Tongue (tissue), 2 donors: ENCODE results near the gene FABP1. TPM values are rescaled to one million over a fixed set of nuclear protein-coding genes. Genes with fewer than 3 reads are reported as not detected.

Experiments used
- DNase-seq: peaks from one replicate; pipeline ENCODE4 v3.0.0-alpha.2; 2015
- total RNA-seq: library from RNA; depleted of rRNA; stranded (reverse); fragments of >200 nt; gene quantifications from one replicate; pipeline ENCODE4 v1.2.3, GENCODE V29; 2014

Gene FABP1
- total RNA-seq, 1 donor from 2014 or later, result not detected

DNA sequence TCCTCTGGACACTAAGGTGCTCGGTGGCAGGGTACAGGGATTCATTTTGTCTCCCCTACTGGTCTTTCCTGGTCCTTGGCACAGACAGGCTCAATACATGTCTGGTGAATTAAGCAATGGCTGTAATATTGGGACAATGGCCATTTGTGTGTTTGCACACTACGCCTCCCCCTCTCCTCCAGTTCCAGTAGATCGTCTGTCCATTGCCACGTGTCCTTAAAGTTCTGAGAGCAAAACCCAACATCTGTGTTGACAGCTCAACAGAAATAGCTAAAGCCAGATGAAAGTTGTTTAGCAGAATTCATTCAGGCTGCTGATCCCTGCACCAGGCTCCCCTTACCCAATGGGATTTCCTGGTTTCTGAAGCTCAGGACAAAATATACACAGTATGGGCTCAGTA is 9.0 kb upstream of the FABP1 start:
- DNase-seq, result no peak

DNA sequence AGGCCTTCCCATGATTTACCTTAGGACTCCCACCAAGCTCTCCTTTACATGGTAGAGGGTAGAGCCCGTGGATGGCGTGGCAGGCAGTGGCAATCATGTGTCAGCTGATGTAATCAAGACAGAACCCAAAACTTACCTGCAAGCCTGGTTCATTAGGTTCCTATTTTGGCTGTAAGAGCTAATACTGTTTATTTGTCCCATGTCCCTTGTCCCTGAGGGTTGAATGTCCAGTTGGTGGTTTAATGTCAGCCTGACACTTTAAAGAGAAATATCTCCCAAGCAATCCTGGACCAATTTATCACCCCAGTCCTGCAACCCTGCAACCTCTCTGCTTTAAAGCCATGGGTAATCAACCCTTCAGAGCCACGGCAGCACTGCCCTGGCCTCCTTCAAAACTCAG is 6.0 kb upstream of the FABP1 start:
- no peak for DNase-seq

DNA sequence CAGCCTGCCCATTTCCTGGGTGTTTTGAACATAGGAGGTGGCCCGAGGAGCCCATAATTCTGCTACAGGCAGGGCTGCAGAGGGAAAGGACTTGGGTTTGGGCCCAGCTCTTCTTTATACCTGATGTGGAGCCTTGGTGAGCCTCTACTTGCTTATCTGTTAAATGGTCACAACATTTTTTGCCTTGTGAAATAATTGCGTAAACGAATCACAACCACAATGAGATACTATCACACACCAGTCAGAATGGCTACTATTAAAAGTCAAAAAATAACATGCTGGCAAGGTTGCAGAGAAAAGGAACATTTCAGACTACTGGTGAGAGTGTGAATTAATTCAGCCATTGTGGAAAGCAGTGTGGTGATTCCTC is 4.1 kb upstream of the FABP1 start:
- no peak for DNase-seq

DNA sequence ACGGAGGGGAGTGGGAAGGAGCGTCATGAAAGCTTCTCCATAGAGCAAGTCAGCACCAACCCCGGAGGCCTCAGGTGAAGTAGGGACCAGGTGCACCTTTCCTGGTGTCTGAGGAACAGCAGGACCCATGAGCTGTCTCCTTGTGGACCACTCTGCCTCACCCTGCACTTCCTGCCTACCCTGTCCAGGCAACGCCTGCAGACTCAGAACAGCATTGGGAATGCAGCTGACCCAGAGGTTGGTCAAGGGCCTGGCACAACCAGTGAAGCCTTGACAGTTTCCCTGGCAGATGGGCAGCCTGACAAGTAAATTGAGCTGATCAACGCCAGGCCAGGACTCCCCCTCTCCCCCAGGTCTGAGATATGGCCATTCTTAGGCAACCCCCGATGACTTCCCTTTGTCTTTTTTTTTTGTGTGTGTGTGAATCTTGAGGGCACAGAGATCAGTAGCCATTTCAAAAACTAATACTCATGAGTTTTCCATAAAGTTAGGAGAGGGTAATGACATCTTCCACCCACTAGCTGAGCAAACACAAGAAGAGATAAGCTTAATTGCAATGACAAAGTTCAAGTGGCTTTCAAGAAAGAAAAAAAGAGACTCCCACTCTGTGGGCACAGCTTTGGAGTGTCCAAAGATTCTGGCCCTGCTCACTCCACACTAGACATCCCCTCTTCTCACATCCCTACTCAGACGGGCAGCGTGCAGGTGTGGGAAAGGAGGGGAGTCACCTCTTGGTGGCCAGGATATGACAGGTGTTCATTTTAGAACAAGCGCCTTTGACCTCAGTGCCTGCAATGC is 3.5 kb upstream of the FABP1 start:
- DNase-seq, result no peak

DNA sequence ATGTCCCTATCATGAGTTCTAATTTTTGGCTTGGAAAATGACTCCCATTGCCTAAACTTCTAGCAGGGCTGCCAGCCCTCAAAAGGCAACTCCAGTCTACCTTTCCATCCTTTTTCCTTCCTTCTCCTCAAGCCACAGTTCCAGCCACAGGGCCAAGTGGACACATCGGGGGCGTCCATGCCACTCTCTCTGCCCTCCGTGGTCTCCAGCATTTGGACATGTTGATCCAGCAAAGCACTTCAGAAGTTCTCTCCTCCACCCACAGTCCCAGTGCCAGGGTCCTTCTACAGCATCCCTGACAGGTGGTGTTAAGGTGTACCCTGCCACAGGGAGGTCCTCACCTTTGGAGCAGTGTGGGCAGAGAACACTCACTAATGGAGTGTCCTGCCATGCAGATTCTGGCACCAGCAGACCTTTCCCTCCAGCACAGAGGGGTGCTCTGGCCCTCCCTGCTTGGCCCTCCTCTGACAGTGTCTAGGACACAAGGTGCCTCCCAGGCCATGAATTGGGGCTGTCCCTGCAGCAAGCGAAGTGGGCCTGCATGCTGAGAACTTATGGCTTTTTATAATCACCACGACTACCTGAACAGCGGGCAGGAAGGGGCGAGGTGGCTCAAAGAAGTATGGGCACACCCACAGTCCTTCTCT is 1.6 kb upstream of the FABP1 start:
- DNase-seq, result no peak

DNA sequence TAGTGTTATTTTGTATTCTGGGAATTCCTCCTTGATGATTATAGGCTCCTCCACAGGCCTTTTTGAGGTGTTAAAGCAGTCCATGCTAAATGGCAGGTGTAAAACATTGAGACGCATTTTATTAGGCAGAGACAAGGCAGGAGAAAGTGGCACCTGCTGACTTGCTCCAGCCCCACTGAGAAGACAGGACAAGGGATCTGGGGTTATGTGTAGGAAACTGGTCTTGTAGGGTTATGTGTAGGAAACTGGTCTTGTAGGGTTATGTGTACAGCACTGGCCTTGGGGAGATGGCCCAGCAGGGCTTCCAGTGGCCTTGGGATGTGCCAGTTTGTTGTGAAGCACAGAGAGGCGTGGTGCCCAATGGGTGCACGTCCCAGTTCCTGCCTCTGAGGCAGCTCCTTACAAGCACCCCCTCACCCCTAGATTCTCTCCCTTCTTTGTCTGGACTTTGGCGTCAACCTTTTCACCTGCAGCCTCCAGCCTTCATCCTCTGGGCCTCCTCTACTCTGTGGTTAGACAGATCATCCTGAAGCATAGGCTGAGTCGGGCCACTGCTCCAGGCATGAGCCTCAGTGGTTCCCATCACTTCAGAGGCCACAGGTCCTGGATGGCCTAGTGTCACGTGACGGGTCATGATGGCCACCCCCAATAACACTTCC is 921 bp upstream of the FABP1 start:
- no peak for DNase-seq

DNA sequence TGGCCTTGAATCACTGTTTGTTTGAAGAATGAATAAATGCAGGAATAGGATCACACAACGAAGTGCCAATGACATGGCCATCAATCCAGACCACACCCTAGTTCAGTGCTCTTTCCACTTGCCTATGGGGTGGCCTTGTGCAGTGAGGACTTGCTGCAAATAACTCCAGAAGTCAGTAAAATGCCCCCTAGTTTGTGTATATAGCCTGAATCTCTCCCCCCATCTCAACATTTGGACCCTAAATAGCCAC is 299 bp downstream of the FABP1 start:
- no peak for DNase-seq

DNA sequence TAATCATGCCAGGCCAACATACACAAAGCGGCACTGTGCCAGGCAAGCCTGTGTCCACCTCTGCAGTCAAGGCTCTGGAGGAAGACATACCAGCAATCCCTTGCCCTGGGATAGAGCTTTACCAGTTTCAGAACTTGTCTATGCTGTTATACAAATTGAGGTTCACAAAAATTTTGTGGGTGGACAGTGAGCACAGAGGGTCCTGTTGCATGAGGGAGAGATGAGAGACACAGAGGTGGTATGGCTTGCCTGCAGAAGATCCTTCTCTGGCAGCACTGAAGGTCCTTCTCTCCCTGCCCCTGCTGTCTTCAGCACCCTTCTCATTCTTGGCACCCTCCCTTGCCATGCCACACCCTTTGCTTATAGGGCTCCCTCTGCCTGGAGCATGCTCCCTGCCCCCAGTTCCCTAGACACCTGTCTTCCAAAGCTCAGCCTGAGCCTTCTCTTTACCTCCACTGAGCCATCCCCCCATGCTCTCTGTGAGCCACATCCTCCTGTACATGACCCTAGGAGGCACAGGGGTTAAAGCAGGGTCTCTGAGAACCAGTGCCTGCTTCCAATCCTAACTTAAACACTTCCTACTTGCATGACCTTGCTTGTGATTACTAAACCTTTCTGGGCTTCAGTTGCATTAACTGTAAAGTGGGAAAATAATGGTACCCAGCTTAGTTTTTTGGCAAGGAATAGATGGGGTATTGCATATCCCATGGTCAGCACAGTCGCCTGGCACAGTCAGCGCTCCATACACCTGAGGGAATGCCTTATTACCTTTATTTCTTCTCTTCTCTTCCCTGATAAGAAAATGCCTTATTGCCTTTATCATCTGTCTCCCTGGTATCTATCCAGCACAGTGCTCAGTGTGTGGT is 857 bp downstream of the FABP1 start:
- no peak for DNase-seq

DNA sequence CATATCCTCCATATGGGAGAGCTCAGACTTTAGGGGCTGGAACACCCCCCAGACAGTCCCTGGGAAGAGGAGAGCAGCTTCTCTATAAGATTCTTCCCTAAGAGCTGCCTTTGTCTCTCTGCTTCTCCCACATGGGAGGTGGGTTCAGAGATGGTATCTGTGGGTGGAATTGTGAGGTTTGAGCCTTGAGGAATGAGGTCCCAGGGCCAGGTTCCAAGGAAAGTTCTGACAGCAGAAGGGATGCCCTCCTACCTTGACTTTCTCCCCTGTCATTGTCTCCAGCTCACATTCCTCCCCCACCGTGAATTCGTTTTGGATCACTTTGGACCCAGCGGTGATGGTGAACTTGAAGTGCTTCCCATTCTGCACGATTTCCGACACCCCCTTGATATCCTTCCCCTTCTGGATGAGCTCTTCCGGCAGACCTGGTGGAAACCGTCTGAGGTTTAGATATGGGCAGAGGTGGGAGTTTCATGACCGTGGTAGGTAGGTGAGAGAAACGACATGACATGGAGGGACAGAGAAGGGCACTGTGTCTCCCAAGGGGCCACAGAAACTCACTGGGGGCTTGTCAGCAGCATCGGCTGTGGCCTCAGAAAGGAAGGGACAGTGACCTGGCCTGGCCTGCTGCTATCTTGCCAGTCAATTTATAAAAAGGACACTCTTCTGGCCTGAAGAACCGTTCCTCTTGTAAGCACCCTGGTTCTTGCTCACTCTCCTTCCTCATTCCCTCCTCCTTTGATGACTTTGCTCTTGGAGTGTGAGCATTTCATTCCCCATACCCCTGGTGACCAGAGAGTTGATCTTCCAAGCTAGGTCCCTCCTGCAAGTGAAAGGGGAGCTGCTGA is 1.7 kb downstream of the FABP1 start:
- DNase-seq, result no peak

DNA sequence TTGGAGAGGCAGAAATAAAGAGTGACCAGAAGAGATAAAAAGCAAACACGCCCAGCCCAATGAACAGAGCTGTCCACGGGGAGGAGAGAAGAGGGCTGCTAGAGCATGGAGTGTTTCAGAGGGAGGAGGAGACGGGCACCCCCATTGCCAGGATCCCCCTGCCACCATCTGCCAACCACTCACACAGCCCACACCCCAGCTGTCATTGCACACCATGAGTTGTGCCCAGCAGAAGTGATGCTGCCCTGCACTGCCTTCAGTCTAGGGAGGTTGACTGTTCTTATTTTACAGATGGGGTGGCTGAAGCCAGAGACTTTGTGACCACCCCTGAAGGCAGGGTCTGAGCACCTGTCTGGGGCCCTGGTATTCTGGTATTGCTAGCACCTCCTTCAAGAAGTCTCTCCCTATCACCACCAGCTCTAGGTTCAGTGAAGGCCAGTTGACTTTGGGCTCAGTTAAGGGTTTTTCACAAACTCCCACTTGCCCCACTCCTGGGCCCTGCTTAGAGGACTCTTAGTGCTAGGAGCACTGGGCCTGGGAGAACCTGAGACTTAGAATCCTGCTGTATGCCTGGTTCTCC is 2.4 kb downstream of the FABP1 start:
- DNase-seq, result no peak

DNA sequence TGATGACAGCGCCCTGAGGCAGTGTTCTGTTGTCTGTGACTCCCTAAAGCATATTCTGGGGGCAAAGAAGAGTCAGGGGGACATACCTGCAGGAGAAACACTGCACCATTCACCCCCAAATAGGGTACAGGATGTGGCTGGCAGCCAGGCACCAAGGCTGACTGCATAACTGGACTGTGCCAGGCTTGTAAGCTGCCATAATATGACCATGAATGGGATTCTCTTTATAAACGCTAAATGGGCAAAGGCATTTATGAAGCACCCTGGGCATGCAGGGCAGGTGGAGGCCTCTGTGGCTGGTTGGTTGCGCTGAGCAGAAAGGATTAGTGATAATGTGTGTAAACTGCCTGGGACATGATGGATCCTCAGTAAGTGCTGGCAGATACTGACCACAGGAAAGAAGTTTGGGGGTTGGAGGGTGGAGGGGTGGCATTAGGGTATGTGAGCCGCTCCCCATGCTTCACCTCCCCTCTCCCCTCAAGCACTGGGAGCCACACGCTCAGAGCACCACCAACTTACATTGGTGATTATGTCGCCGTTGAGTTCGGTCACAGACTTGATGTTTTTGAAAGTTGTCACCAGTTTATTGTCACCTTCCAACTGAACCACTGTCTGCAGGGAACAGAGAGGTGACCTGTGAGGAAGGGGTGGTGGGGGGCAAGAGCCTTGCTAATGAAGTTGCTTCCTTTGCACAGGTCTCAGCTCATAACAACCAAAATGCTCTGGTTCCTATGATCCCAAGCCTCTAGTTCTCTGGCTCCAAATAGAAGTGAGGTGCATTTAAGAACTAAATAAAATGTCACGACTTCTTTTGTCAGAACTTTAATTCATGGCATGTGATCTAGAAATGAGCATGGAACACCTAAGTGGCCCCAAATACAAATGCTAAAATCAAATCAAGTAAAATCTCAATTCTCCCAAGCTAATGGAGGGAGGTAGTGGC is 3.6 kb downstream of the FABP1 start:
- no peak for DNase-seq

DNA sequence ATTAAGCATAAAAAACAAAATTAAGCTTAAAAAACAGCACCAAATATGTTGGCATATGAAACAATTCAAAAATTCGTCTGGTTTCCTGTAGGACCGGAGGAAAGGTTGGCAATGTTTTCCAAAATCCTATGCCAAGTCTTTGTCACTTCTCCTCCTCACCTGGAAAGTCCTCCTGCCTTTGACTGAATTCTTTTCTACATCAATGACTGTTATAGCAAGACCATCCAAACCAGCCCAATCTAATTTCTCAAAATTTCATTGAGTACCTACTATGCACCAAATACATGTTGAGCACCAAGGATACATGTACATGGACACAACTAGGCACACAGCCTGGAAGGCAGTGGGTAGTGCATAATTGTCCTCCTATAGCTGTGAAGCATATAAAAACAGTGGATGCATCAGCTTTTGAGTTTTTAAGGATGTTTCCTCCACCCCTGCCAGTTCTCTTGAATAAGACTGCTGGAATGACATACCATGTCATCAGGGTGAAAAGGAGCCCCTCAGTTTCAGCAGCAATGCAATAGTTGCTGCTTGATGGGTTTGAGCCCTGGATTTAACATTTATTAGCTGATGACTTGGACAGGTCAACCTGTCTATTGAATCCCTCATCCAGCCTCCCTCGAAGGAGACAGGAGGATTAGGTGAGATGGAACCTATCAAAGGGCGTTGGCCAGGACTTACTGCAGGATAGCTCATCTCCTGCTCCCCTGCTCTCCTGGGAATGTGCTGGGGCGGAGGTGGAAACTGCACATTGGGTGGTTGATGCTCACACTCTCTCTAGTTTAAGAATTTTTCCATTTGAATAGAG is 4.5 kb downstream of the FABP1 start:
- no peak for DNase-seq

DNA sequence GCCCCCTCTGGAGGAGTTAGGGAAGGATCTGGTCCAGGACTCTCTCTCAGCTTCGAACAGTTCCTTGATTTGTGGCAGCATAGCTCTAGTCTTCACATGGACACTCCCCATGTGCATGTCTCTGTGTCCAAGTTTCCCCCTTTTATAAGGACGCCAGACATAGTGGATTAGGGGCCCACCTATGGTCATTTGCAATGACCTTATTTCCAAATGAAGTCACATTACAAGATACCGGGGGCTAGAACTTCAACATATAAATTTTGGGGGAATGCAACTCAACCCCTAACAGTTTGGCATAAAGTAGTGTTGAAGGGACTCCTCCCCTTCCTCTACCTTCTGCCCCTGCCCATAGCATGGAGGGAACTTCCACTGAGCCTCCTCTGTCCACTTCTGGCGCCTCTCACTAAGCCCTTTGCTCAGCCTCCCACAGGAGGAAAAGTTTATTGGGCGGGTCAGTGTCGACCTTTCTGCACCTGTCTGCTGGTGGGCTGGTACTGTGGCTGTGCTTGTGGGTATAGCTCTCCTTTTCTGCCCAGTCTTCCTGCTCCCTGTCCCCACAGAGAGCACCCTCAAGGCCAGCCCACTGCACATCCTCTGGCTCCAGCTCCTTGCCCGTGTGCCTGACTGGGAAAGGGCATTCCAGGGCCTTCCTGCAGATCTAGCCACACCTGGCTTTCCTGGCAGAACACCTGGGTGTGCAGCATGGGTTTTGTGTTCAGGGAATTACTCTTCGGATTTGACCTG is 5.5 kb downstream of the FABP1 start:
- DNase-seq, result no peak

DNA sequence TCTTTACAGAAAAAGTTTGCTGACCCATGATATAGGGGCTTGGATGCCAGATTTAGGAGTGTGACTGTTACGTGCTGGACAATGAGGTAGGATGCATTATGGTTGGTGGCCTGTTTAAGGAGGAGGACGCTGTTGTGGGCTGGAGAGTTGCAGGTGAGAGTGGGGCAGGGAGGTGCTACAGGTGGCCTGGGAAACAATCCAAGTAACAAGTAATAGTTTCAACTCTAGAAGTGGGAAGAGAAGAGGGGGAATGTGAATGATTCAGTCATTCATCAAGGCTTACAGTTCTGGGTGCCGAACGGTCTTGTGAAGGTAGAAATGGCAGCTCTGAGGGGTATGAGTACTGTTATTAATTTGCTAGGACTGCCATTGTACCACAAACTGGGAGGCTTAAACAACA is 6.2 kb downstream of the FABP1 start:
- no peak for DNase-seq

DNA sequence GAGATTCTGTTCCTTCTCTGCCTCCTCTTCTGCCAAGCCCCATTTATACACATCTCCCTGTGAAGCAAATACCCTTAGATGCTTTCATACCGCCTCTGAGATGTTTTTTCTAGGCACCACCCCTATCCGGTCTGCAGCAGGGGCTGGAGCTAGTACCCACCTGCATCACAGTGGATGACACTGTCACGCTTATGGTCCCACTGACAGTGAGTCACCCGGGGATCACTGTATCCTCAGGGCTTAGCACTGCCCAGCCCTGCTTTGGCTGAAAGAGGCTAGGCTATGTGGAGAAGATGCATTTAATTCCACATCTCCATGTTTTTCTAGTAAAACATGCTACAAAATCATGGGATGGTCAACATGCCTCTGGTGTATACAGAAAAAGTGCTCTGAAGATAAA is 9.9 kb downstream of the FABP1 start:
- no peak for DNase-seq

DNA sequence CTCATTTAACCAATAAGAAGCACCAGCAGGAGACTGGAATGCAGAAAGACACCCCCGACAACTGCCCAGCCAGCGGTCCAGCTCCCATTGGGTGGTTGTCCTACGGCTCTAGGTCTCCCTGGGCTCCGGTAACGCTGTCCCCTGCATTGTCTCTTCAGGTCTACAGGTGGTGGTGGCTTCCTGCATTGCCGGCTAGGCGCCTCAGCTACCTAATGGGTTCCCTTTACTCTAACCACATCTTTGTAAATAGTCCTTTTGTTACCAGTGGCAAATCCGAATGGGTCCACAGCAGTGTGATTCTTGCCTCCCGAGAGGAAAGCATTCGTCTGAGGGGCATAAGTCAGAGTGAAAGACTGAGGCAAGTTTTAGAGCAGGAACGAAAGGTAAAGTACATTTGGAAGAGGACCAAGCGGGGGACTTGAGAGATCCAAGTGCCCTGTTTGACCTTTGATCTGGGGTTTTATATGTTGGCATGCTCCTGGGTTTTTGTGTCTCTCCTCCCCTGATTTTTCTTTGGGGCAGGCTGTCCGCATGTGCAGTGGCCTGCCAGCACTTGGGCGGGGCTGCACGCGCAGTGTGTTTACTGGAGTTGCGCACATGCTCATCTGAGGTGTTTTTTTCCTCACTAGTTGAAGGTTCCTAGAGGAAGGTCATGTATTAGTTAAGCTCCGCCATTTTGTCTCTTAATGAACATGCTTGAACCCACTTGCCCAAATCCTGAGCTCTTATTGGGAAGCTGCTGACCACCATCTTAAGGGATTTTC is 11.0 kb downstream of the FABP1 start:
- DNase-seq, result no peak

DNA sequence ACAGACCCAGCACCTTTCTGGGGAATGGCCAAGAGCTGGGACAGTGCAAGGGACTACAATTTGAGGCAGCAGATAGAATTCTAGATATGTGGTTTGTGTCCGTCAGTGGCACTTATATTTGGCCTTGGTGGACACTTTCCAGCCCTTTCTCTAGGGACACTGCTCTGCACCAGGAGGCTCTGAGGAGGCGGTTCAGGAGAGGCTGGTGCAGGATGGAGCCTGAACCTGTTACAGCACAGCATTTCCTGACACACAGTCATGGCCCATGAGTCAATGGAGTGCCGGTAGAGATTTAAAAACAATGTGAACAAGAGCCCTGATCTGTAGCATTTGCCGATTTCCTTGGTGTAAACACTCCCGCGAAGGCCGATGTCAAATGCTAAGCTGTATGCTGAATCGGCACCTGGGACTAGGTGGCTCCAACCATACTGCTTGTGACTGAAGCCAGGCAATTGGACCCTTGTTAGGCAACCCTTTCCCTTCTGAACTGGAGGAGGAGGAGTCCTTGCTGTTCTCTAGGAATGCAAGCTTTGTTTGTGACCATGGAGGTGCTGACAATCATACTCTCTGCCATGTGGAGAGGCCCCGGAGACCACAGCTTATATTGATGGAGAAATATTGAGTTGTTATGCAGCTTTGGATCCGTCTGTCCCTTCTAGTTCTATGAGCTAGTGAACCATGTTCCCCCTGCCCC is 11.9 kb downstream of the FABP1 start:
- DNase-seq, result no peak
